HG03064 (cell line): Measurements from ENCODE around the gene CA4.

ENCODE experiments used
- ATAC-seq: cut with Tn5 transposase; IDR thresholded peaks from one replicate; pipeline ENCODE4 v1.9.1; 2021; ENCODE audit warnings: low read depth; ENCODE audit not compliant: unreplicated experiment

CA4 gene

DNA sequence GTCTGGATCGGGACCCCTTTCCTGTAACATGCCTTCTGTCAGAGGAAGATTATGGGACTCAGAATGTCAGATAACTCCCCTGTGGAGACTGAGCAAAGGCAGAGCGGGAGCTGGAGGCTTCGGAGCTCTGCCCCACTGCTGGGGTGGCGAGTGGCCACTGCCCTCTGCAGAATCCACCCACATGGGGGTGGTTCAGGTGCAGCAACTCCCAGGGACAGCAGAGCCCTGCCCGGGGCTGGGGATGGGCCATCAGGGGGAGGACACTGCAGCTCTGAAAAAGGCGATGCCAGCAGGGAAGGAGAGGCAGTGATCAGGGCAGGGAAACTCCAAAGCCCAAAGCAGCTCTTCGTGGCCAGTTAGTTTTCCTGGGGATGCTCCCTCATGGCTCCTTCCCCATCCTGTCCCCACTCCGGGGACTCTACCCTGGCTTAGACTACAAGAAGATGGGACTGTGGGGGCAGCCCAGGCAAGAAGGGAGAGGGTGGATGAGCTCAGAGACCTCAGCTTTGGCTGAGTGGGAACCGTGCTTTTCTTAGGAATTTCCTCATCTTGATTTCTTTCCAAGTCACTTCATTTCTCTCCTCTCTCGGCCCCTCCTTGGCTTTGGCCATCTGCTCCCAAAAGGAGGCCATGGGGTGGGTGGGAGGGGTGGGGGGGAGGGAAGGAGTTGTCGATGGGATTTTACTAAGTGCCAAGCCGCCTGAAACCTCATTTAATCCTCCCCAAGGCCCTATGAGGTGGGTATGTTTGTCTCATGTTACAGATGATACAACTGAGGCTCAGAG lies 4.0 kb downstream of the CA4 start:
- ATAC-seq, result no peak

DNA sequence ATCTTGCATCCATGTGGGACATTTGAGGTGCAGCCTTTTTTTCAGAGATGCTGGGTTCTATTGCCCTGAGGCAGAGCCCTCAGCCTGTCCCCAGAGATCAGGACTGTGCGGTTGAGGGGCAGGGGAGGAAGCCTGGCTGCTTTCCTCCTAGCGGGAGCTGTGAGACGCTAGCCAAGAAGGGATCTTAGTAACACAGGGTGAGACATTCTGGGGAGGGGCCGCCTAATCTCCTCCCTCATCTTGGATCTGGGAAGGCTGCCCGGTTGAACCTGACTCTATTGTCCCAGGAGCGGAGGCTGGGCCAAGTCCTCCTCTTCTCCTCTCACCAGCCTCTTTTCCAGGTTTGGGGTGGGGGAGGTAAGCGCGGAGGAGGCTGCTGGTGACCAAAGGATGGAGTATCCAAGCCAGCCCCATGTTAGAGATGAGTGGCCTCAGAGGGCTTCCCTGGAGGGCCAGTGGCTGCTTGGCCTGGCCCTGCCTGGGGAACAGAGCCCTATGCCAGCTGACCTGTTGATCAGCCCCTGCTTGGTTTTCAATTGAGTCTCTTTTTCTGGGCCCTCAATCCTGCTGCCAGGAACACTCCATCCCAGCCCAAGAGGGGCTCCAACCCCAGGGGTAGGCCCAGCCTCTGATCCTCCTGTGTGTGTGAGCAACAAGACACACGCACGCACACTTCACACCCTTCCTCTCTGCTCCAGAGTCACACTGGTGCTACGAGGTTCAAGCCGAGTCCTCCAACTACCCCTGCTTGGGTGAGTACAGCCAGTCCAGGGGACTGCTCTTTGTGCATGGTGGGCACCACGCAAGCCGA lies 5.0 kb downstream of the CA4 start:
- ATAC-seq, result no peak

DNA sequence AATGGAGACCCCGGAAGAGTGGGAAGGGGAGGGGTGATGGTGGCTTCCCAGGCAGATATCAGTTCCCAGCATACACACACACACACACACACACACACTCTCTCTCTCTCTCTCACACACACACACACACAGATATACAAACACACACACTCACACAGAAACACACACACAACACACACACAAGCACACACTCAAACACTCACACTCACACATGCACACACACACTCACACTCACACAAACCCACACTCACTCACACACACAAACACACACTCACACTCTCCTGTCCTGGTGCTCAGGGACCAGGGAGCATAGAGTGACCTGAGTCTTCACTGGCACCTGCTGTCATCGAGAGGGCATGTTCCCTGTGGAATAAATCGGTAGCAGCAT lies 5.6 kb downstream of the CA4 start:
- no peak for ATAC-seq

DNA sequence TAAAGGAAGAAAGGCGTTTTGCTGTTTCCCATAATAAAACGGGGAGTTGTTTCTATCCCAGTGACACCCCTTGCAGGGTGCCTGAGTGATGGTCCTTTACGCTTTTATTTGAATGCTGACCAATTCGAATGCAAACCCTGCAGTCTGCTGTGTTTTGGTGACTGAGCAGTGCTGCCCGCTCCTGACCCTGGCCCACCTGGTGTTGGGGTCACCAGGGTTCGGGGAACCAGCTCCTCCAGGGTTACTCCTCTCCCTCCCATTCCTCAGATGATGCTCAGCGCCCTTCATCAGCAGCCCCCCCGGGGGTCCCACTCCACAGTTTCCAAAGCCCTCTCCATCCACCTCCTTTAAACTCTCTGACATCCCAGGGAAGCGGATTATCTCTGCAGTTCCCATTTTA lies 6.0 kb downstream of the CA4 start:
- ATAC-seq, result no peak

DNA sequence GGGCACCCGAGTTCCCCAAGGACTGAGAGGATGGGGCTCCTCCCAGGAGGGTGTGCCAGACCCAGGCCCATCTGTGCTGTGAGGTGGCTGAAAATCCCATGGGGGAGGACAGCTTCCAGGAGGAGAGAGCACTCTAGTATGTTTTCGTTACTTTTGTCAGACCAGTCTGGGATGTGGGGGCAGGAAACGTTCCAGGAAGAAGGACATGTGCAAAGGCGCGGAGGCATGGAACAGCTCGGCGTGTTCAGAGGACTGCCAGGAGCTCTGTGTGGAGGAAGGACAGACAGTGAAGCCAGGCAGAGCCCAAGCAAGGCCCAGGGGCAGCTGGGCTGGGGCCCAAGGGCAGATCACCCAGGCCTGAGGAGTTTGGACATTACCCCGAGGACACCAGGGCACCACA lies 7.0 kb downstream of the CA4 start:
- ATAC-seq, result no peak

DNA sequence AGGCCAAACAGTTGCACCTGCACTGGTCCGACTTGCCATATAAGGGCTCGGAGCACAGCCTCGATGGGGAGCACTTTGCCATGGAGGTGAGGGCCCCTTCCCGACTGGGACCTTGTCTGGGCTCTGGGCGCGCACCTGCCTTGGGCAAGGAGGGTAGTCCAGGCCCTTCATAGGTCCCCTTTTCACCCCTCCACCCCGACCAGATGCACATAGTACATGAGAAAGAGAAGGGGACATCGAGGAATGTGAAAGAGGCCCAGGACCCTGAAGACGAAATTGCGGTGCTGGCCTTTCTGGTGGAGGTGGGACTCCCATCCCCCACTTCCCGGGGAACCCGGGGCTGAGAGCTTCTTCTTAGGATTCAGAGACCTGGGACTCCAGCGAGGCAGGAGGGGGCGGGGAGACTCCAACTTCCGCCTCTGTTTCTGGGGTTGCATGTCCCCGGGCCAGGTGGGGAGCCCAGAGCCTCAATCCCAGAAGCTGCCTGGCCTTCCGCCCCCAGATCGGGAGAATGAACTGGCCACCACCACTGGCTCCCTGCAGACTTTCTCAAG lies 7.8 kb downstream of the CA4 start:
- no peak for ATAC-seq

DNA sequence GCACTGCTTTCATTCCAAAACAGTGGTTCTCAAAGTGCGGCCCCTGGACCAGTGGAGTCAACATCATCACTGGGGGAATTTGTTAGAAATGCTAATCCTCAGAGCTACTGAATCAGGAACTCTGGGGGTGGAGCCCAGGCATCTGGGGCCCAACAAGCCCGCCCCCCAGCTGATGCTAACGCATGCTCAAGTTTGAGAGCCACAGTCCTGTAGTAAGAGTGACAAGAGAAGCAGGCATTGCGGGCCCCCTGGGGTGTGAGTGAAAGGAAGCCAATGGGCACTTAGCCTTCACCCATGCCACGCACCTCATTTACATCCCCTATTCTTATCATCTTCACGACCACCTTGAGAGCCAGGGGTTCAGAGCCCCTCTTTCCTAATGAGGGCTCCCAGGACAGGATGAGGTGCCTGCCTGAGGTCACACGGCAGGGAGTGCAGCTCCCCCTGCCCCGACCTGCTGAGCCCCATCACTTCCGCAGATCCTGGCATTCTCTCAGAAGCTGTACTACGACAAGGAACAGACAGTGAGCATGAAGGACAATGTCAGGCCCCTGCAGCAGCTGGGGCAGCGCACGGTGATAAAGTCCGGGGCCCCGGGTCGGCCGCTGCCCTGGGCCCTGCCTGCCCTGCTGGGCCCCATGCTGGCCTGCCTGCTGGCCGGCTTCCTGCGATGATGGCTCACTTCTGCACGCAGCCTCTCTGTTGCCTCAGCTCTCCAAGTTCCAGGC lies 9.1 kb downstream of the CA4 start:
- ATAC-seq, result no peak

DNA sequence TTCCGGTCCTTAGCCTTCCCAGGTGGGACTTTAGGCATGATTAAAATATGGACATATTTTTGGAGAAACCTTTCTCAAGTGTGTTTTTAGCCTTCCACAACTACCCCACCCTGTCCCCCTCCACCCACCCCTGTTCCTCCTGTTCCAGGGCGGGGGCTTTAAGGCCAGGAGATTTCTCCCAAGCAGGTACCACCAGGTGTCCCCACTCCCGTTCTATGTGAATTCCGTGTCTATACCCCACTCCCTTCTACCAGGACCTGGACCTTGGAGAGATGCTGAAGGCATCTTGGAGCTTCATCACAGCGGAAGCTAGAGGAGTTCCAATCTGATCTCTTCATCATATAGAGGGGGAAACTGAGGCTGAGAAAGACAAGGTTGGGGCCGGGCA lies 9.7 kb downstream of the CA4 start:
- no peak for ATAC-seq

DNA sequence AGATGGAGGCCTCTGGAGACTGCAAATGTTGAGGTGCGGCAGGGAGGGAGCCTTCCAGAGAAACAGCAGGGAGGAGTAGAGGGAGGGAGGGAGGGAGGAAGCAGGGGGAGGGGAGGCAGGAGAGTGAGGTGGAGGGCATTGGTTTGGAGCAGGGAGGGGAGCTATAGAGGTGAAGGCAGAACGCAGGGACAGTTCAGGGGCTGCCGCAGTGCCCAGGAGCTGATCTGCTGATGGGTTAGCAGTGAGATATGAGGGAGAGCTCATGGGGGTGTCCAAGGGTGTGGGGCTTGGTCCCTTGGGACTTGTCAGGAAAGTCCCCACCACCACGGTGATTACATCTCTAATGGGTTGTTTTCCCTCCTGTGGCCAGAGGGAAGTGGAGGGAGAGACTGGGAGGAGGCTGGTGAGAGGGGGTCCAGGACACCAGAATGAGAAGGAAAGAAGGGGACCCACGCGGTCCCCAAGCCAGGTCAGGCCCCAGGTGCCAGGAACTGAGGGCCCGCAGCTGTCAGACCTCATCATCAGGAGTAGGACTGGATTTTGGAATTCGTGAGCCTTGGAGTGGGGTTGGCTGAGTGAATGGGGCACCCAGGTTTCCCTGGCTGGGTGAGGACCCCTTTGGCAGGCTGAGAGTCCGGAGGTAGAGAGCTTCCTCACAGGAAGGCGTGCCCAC lies 11.2 kb downstream of the CA4 start:
- no peak for ATAC-seq

DNA sequence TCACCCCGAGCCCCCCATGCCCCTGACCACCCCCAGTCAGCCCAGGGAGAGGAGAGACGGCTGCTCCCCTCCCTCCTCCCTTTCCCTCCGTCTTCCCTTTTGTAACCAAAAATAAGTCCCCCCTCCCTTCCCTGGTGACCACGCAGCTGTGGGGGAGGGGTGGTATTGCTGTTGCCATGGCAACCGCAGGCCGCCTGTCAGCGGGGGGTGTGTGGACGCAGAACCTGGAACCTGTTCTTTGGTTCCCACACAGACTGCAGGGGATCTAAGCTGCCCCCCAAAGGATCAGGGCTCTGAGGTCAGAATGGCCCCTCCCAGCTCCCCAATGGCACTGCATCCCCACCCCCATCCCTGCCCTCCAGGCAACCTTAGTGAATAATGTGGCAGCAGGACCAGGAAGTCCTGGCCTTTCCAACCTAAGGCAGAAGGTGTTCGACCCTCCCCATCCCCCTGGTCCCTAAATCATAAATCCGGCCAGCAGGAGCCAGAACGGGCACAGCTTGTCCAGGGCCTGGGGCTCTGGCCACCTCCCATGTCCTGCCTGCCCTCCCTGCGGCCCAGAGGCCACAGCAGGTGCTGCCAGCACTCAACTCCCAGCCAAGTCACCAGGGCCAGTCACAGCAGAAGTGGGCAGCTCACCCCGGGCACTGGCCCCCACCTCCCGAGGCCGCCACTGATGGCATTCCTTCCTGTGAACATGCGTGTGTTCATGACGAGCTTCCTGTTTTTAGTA lies 12.0 kb downstream of the CA4 start:
- no peak for ATAC-seq

DNA sequence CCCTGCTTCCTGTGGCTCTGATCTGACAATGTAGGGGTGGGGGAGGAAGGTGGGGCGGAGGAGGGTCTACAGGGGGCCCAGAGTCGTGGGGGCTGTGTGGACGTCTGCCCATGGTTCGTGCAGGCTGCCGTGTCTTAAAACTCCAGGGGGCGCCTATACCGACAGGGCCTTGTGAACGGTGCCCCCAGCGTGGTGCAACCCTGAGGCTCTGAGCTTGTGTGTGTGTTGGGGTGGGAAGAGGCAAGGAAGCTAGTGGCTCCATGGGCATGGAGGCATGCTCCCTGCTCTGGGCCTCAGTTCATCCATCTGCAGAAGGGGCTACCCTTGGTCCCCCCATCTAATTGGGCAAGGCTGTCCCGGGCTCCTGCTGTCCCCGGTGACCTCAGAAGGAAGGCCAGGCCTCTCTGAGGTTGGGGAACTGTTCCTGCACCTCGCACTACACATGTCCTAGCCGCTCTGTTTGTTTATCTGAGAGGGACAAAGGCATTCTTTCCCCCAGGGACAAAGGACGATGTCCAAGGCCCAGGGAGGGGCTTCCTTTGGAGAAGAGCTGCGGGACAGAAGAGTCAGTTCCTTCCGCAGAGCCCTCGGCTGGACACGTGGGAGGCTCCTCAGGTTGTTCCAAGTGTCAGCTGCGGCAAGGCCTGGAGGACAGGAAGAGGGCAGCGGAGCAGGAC lies 13.5 kb downstream of the CA4 start:
- ATAC-seq, result no peak

DNA sequence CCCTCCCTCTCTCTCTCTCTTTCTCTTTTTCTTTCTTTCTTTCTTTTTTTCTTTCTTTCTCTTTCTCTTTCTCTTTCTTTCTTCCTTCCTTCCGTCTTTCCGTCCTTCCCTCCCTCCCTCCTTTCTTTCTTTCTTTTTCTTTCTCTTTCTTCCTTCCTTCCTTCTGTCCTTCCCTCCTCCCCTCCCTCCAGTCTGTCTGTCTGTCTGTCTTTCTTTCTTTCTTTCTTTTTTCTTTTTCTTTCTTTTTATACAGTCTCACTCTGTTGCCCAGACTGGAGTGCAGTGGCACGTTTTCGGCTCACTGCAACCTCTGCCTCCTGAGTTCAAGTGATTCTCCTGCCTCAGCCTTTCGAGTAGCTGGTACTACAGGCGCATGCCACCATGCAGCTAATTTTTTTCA lies 14.4 kb downstream of the CA4 start:
- no peak for ATAC-seq

DNA sequence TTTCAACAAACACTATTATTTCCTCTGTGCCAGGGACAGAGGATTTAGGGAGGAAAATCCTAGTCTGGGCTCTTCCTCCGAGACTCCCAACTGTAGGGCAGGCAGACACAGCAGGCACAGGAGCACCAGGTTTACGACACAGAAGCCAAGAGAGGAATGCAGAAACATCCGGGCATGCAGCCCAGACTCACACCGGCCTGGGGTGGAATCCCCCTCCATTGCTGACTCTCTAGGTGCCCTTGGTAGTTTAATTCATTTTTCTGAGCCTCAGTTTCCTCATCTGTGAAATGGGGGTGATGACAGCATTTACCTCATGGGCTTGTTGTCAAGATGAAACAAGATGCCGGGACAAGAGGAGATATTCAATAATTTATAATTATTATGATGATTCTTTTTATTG lies 14.9 kb downstream of the CA4 start:
- no peak for ATAC-seq

DNA sequence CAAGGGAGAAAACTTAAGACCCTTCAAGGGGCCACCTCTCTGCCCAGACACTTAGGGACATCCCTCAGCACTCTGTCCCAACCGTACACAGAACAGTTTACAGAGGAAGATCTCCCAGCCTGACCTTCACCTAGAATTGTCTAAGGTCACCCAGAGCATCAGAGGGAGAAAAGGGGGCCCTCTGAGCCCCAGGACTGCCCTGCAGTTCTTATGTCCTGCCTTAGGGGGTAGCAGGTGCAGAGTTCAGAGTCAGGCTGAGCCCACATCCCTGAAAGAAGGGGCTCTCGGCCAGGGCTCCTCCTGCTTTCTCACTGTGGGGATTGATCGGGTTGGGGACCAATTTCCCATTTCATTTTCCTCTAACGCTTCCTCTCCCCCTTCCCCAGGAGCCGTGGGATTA lies 15.4 kb downstream of the CA4 start:
- no peak for ATAC-seq

DNA sequence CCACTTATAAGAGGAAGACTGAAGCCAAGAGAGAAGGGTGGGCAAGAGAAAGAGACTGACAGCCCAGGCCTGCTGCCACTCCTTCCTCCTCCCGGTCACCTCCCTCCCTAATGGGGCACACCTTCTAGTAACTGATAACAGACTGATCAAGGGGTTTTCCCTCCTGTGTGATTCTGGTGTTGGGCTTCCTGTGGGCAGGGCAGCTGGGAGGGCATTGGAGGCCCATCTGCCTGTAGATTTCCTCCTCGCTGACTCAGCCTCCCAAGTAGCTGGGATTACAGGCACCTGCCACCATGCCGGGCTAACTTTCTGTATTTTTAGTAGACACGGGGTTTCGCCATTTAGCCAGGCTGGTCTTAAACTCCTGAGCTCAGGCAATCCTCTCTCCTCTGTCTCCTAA lies 16.2 kb downstream of the CA4 start:
- ATAC-seq, result no peak

DNA sequence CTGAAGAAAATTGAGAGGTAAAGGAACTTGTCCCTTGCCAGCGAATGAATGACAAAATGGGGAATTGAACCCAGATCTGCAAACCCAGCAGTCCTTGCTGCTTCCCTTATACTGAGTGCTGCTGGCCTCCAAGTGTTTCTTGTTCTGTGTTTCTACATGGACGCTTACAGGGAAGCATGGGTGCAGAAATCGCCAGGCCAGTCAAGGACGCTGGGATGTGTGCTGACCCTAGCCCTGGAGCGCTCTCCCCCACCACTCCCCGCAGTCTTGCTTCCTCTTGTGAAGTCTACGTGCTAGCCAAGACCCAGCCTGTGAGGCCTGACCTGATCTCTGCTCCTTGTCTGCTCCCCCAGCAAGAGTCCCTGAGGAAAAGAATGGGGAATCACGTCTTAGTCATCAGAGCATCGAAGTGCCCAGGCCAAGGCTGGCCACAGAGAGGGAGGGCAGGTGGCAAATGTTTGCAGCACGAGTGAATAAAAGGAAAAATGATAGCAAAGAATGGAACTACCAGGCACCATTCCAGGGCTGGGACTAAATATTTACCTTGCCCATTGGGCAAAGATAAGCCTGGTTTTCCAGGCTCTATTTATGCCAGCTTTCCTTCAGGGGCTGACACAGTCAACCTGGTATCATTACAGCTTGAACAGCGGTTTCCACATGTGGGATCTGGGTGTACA lies 17.4 kb downstream of the CA4 start:
- ATAC-seq, result no peak

DNA sequence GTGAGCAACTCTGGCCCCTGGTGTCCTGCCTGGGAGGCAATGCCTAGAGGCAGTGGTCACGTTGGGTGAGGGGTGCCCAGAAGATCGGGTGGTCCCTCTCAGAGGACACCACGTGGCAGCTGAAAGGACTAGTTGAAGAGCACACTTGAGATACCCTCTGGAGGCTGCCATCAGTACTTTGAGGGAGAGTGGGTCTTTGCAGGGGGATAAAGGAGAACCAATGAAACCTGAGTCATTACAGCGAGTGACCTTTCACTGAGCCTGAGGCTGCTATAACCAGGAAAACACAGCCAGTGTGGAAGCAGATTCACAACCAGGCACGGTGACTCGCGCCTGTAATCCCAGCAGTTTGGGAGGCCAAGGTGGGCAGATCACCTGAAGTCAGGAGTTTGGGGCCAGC lies 18.9 kb downstream of the CA4 start:
- ATAC-seq, result no peak

DNA sequence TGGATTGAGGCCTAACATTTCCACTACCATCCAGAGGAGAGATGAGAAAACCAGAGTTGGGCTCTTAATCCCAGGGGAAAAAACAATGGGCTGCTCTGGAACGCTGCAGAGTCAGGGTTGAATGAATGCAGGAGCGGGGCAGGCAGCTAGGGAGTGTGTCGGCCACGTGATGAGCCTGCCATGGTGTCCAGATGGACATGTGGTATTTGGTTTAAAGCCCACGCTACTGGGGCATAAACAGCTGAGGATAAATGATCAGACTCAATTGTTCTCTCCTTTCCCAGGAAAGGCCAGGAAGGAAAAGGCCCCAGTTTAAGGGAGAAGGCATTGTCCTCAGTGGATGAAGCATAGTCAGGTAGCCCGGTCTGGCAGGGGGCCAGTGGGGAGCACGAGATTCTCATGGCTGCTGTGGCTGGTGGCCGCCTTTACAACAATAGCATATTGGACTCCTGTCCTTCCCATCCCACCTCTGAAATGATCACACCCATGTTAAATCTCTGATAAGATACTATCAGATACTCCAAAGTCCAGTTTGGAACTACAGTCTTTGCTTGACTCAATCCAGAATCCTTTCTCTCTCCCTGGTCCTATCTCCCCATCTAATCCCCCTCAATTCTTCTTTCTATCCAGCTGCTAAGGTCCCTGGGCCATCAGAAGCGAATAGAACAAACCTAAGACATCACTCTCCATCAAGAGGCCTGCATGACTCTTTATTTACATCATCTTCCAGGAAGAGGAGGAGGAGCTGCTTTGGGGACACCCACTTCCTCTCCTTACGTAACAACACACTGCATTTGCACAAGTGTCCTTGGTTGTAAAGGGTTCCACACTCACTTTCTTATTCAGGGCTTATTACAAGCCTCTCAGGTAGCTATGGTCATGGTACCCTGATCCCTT lies 20.4 kb downstream of the CA4 start:
- no peak for ATAC-seq
